GM08714 (cell line): ENCODE data around the gene URGCP.
A peak's percentile ranks its signal among the peaks of the same experiment; 100 is the strongest.
"Not testable (repeated sequence)": the region's sequence is repeated elsewhere in the genome, so short reads cannot be mapped to it uniquely, and the experiment has no call there.

ENCODE experiments used
- H3K4me3 ChIP-seq: fragments of 200-500 bp; sonication (Bioruptor generic); 2 replicates; pipeline ENCODE4 v1.5.1; 2014; ENCODE audit warnings: mild to moderate bottlenecking, low read length, inconsistent platforms
- ZNF274 ChIP-seq: IDR thresholded peaks from 2 replicates; pipeline ENCODE4 v1.6.1; 2012; ENCODE audit warnings: mild to moderate bottlenecking, low read depth, low read length

URGCP gene

GRCh38 chr7:43844662-43845061, 61.7 kb downstream of the URGCP start:
- no peak overlapping the region for H3K4me3 ChIP-seq
- TF ChIP-seq ZNF274: no peak

DNA sequence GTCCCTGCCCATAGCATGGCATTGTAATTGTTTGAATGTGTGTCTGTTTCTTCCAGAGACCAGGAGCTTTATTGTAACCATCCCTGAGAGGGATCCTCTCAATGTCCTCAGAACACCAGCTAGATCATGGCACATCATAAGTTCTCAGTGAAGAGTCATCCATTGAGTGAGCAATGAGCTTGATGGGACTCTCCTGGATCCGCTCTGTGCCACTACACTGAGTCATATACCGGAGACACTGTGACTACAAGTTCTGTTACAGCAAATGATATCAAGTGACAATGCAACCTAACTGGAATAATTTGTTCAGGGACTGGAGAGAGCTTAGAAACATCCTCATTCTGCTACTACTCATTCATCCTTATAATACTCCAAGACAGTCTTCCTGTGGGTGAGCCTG, 62.1 kb downstream of the URGCP start:
- no peak for TF ChIP-seq ZNF274
- H3K4me3 ChIP-seq: no peak overlapping the region

- no peak overlapping the region for H3K4me3 ChIP-seq
- no peak for TF ChIP-seq ZNF274
Observed at GRCh38 chr7:43843296-43843695, 63.1 kb downstream of the URGCP start.

DNA sequence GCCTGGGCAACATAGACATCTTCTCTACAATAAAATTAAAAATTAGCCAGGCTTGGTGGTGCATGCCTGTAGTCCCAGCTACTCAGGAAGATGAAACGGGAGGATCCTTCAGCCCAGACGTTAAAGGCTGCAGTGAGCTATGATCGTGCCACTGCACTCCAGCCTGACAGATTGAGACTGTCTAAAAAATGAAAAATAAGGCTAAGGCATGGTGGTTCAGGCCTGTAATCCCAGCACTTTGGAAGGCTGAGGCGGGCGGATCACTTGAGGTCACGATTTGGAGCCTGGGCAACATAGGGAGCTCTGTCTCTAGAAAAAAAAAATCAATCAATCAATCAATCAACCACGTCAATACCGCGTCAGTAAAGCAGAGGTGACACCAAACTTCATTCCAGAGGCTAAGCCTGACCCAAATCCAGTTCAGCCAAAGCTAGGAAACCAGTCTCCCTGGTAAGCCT, 68.2 kb downstream of the URGCP start:
- TF ChIP-seq ZNF274: no peak
- H3K4me3 ChIP-seq: no peak overlapping the region; the same call in 1 of the 2 replicates

DNA sequence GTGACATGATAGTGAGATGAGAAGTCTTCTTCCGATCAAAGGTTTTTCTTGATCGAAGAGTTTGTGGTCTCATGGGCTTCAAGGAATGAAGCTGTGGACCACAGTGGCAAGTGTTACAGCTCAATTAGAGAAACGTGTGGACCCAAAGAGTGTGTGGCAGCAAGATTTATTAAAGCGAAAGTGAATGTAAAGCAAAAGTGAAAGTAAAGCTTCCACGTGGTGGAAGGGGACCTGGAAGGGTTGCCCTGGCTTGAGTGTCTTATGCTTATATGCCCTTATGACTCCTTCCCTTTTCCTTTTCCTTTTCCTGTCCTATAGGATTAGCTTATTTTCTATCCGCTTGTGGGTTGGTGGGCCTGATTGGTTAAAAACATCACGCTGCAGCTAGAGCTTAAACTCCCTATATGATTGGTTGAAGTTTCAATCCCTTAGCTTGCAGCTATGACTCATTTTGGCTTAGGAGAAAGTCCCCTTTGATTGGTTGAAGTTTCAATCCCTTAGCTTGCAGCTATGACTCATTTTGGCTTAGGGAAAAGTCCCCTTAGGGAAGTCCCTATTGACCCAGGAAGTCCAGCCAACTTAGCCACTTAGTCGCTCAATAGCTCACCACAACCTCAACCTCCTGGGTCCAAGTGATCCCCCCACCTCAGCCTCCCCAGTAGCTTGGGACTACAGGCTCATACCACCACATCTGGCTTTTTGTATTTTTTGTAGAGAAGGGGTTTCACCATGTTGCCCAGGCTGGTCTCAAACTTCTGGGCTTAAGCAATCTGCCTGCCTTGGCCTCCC, 71.7 kb downstream of the URGCP start:
- TF ChIP-seq ZNF274: no peak
- H3K4me3 ChIP-seq: peak overlapping the region; percentile 62; the same call in 1 of the 2 replicates

DNA sequence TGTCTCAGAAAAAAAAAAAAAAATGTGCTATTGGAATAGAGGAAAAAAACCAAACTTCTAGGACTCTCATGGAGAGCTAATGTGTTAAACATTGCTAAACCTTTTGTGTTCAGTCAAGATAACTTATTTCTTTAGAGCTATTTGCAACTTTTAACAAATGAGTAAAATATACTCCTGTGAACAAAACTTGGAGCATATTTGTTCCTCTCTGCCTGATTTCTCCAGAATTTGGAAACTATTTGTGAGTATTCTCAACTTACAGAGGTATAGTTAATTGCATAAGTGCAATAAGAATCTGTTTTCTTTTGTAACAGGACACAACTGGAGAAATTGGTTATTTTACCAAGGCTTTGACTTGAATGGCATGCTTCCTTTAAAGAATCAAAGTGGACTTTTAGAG, 75.5 kb downstream of the URGCP start:
- not testable (repeated sequence) for H3K4me3 ChIP-seq
